HFFc6 (cell line): ENCODE measurements around the gene EXOC2. TPM values are rescaled to one million over a fixed set of nuclear protein-coding genes. Genes with fewer than 3 reads are reported as not detected.

Experiments
- DNase-seq: peaks from one replicate; pipeline ENCODE4 v3.0.0-alpha.2; 2018
- H3K27ac Mint-ChIP-seq: 2 replicates; pipeline ENCODE4 v1.8.0; 2020; ENCODE audit warnings: mild to moderate bottlenecking, mixed read lengths
- H3K27me3 Mint-ChIP-seq: 2 replicates; pipeline ENCODE4 v1.8.0; 2021; ENCODE audit warnings: mild to moderate bottlenecking, moderate library complexity, mixed read lengths; ENCODE audit not compliant: insufficient read depth
- H3K36me3 Mint-ChIP-seq: 2 replicates; pipeline ENCODE4 v1.8.0; 2021; ENCODE audit warnings: low read depth, mixed read lengths
- H3K4me1 Mint-ChIP-seq: 2 replicates; pipeline ENCODE4 v1.8.0; 2020; ENCODE audit warnings: low read depth, mixed read lengths
- H3K4me3 Mint-ChIP-seq: 2 replicates; pipeline ENCODE4 v1.8.0; 2020; ENCODE audit warnings: mild to moderate bottlenecking, moderate library complexity, mixed read lengths
- H3K9me3 Mint-ChIP-seq: 2 replicates; pipeline ENCODE4 v1.8.0; 2020; ENCODE audit warnings: mild to moderate bottlenecking, mixed read lengths
- total RNA-seq, 6 experiments: library from RNA; stranded (reverse); fragmentation: NEBNext Ultra II Directional; extraction: Animal tissue kit (Norgen Biotek cat#: 25700); gene quantifications; 2 replicates in 1 of 6; 3 replicates in 5 of 6; pipeline ENCODE4 v1.2.3, GENCODE V29; 2021
- TF ChIP-seq, protein P1 (sequence below): fragments of 200-600 bp; sonication (generic); IDR thresholded peaks from 2 replicates; pipeline ENCODE4 v1.5.0; 2021; ENCODE audit warnings: antibody characterized with exemption, mild to moderate bottlenecking

The EXOC2 gene
- total RNA-seq, 6 experiments from 2014 or later, result 19.3 to 22.4 (median 20.3) TPM

DNA sequence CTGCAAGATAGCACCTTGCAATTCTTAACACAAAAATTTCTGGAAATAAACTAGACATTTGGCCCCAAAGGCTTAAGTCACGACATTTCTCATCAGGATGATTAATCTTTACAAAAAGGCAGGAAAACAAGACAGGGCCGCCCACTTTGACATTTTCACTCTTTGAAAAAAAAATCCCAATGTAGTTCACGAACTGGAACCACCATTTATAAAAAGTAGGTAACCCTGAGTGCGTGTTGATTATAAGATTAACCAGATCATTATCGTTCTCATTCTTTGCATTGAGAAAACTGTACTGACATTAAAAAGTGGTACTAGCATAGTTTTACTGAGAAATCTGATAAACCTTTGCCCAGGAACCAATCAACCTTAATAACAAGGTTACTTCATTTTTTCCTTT lies 144.8 kb downstream of the EXOC2 start:
- no peaks in the 10 kb centered on the region for H3K9me3 Mint-ChIP-seq
- H3K4me3 Mint-ChIP-seq, result no peak overlapping the region
- H3K4me1 Mint-ChIP-seq, result no peaks in the 10 kb centered on the region
- DNase-seq, result no peak
- no peaks in the 10 kb centered on the region for H3K27me3 Mint-ChIP-seq
- TF ChIP-seq, protein P1, sequence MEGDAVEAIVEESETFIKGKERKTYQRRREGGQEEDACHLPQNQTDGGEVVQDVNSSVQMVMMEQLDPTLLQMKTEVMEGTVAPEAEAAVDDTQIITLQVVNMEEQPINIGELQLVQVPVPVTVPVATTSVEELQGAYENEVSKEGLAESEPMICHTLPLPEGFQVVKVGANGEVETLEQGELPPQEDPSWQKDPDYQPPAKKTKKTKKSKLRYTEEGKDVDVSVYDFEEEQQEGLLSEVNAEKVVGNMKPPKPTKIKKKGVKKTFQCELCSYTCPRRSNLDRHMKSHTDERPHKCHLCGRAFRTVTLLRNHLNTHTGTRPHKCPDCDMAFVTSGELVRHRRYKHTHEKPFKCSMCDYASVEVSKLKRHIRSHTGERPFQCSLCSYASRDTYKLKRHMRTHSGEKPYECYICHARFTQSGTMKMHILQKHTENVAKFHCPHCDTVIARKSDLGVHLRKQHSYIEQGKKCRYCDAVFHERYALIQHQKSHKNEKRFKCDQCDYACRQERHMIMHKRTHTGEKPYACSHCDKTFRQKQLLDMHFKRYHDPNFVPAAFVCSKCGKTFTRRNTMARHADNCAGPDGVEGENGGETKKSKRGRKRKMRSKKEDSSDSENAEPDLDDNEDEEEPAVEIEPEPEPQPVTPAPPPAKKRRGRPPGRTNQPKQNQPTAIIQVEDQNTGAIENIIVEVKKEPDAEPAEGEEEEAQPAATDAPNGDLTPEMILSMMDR, result no peak
- peaks cover 11% of the 10 kb centered on the region for H3K36me3 Mint-ChIP-seq
- H3K27ac Mint-ChIP-seq, result no peak overlapping the region

DNA sequence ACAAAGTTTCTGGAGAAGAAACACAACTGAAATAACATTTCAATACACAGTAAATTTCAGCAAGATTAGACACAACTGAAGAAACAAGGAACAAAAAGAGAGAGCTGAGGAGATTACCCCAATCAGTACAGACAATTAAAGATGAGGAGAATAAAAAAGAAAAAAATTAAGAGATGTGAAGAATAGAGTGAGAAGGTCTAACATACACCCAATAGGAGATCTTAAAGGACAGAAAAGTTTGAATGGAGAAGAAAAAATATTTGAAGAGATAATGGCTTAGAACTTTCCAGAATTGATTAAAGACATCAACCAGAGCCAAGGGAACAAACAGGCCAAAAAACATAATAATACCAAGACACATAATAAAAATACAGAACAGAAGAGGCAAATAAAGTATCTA lies 152.4 kb downstream of the EXOC2 start:
- no peaks in the 10 kb centered on the region for H3K4me1 Mint-ChIP-seq
- no peak for DNase-seq
- peaks cover 14% of the 10 kb centered on the region for H3K9me3 Mint-ChIP-seq
- TF ChIP-seq, protein P1, result no peak
- no peak overlapping the region for H3K27ac Mint-ChIP-seq
- H3K27me3 Mint-ChIP-seq, result no peaks in the 10 kb centered on the region
- H3K36me3 Mint-ChIP-seq, result peaks cover 59% of the 10 kb centered on the region
- no peak overlapping the region for H3K4me3 Mint-ChIP-seq

DNA sequence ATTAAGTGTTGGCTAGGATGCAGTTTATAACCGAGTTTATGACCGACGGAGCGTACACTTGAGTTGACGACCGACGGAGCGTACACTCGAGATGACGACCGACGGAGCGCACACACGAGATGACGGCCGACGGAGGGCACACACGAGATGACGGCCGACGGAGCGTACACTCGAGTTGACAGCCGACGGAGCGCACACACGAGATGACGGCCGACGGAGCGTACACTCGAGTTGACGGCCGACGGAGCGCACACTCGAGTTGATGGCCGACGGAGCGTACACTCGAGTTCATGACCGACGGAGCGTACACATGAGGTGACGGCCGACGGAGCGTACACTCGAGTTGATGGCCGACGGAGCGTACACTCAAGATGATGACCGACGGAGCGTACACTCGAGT lies 155.8 kb downstream of the EXOC2 start:
- Mint-ChIP-seq H3K4me1 (no peaks in the 10 kb centered on the region), H3K36me3 (peaks cover 39% of the 10 kb centered on the region), H3K9me3 (peaks cover 14% of the 10 kb centered on the region), H3K4me3 (no peak overlapping the region), H3K27ac (no peak overlapping the region), H3K27me3 (no peaks in the 10 kb centered on the region)
- DNase-seq, result no peak
- TF ChIP-seq, protein P1, result no peak

DNA sequence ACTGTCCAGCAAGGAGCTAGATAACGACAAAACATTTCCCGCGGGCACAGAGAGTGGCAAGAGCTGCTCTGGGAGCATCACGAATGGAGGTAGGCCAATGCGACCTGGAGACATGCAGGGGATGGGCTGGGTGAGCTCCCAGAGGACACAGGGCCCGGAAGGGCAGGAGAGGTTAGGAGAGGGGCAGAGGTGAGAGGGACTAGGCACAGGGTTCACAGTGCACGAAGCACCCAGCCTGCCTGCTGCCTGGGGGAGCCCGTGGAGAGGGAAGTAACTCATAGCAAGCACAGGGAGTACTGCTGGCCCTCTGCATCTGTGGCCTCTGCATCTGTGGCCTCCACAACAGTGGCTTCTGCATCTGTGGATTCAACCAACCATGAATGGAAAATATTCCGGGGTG lies 162.5 kb downstream of the EXOC2 start:
- TF ChIP-seq, protein P1, result no peak
- H3K4me1 Mint-ChIP-seq, result no peaks in the 10 kb centered on the region
- H3K9me3 Mint-ChIP-seq, result no peaks in the 10 kb centered on the region
- DNase-seq, result no peak
- H3K4me3 Mint-ChIP-seq, result no peak overlapping the region
- H3K36me3 Mint-ChIP-seq, result no peaks in the 10 kb centered on the region; the same call in 1 of the 2 replicates
- H3K27me3 Mint-ChIP-seq, result no peaks in the 10 kb centered on the region
- no peak overlapping the region for H3K27ac Mint-ChIP-seq

DNA sequence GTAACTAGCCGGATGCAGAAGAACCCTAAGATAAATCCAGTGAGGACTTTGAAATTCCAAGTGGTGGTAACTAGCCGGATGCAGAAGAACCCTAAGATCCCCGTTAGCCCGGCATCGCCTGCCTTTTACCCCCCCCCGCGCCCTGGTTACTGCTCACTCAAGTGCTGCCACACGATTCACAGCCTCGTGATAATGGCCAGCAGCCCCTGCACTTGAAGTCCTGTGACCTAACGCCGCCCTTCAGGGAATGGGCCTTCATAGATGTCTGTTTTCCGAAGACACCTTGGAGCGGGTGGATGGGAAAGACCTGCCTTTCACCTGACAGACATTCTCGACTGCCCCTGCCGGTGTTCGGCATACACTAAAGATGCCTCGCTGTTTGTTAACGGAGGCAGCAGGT lies 163.9 kb downstream of the EXOC2 start:
- no peak for DNase-seq
- H3K27me3 Mint-ChIP-seq, result no peaks in the 10 kb centered on the region
- no peak overlapping the region for H3K4me3 Mint-ChIP-seq
- H3K4me1 Mint-ChIP-seq, result no peaks in the 10 kb centered on the region
- H3K9me3 Mint-ChIP-seq, result no peaks in the 10 kb centered on the region
- H3K36me3 Mint-ChIP-seq, result no peaks in the 10 kb centered on the region; the same call in 1 of the 2 replicates
- TF ChIP-seq, protein P1, result no peak
- H3K27ac Mint-ChIP-seq, result no peak overlapping the region
